GM19043 (cell line): ENCODE measurements around the gene ATN1.
A peak's percentile ranks its signal among the peaks of the same experiment; 100 is the strongest.
"Not testable (repeated sequence)": the region's sequence is repeated elsewhere in the genome, so short reads cannot be mapped to it uniquely, and the experiment has no call there.

Experiments
- ATAC-seq: cut with Tn5 transposase; IDR thresholded peaks from one replicate; pipeline ENCODE4 v1.9.1; 2021; ENCODE audit warnings: low read depth; ENCODE audit not compliant: unreplicated experiment

Gene ATN1

DNA sequence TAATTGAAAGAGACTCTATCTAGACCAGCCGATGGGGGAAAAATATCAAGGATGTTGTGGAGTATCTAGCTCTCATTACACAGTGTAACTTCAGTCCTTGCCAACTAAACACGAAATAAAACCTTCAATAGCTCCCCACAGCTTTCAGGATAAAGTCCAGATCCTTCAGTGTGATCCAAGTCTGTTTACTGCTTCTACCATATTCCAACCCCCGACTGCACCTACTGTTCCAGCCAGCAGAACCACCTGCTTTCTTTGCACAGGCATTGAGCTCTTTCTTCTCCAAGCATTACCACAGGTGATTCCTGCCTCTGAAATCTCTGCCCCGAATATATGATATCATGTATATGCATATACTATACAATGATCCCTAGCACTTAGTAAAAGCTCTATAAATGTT is 25.3 kb upstream of the ATN1 start:
- ATAC-seq, result no peak

DNA sequence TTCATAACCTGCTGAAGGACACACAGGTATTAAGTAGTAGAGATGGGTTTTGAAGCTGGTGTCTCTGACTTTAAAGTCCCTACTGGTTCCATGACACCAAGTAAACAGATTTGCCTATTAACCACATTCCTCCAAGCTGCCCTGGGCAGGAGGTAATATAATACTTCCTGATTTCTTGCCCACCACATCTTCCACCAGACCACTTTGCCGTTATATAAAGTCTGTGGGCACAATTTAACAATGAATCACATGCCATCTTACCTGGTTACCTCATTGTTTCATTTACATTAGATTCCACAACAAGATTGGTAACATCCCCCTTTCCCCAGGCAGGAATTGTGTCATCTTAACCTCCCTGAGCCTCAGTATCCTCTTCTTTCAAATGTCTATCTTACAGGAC is 24.0 kb upstream of the ATN1 start:
- ATAC-seq, result no peak

DNA sequence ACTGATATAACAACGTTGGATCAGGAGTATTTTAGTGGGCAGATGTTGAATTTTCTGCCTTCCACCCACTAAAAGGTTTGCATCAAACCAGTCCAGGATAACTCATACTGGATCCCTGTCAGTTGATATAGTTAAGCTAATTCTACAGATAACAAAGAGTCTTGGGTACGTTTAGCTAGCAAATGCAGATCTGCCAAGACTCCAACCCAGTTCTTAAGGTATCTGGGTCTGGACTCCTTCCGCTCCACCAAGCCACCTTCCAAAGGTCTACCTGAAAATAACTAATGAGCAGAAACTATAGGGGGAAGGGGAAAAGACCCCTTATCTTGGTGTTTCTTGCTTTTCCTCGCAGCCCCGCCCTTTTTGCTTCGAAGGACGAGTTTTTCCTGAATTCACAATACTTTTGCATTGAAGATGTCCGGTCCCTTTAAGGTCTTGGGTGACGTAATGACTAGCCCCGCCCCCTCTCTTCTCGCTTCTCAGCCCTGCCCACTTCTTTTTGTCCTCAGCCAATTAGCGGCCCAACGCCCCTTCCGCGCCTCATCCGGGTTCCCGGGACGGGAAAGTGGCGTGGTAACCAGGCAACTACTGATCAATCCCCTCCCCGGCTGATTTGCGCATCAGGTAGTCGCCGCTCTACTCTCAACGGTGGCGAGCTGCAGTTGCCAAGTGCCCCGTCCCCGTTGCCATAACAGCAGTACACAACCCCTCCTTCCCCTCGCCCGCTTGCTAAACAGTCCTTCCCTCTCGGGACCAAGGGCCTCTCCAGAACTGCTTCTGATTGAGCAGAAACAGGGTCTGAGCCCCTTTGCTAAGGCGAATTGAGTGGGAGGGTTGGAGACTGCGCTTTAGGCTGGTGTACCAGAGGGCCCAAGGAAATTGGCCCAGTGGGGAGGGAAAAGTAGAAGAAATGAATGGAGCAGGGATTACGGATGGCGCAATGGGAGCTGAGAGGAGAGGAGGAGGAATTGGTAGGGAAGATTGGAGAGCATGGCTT is 23.2 kb upstream of the ATN1 start, which contains the start of gene LRRC23:
Gene LRRC23 (plus strand): TSS at position 543 of the 997 bp plus-strand sequence. CDS start 812 bp downstream, outside the sequence.
- peak; percentile 93 for ATAC-seq

DNA sequence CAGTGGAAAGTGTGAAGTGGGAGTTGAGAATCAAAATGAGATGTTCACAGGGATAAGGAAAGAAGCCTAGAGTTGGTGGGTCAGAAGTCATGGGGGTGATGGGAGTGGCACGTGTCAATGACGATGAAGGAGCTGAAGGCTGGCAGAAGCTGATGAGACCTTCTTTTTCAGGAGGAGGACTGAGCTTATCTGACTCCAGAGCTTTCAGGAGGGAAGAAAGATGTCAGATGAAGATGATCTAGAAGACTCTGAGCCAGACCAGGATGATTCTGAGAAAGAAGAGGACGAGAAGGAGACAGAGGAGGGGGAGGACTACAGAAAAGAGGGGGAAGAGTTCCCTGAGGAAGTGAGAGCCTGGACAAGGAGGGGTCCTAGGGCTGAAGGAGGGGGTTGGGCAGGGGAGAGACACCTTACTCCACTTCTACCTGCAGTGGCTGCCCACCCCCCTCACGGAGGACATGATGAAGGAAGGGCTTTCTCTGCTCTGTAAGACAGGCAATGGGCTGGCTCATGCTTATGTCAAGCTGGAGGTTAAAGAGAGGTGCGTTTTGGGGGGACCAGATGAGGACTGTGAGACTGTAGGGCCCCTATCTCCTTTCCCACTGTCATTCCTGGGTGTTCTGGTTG is 22.2 kb upstream of the ATN1 start:
- no peak for ATAC-seq

DNA sequence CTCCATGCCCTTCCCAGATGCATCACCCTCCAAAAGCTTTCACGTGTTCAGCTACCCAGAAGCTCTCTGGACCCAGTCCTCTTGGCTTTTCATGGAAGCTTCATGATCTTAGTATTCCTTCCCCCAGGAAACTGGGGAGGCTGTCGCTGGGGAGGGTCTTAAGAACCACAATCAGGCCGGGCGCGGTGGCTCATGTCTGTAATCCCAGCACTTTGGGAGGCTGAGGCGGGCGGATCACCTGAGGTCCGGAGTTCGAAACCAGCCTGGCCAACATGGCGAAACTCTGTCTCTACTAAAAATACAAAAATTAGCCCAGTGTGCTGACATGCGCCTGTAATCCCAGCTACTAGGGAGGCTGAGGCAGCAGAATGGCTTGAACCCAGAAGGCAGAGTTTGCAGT is 19.6 kb upstream of the ATN1 start:
- ATAC-seq, result not testable (repeated sequence)

DNA sequence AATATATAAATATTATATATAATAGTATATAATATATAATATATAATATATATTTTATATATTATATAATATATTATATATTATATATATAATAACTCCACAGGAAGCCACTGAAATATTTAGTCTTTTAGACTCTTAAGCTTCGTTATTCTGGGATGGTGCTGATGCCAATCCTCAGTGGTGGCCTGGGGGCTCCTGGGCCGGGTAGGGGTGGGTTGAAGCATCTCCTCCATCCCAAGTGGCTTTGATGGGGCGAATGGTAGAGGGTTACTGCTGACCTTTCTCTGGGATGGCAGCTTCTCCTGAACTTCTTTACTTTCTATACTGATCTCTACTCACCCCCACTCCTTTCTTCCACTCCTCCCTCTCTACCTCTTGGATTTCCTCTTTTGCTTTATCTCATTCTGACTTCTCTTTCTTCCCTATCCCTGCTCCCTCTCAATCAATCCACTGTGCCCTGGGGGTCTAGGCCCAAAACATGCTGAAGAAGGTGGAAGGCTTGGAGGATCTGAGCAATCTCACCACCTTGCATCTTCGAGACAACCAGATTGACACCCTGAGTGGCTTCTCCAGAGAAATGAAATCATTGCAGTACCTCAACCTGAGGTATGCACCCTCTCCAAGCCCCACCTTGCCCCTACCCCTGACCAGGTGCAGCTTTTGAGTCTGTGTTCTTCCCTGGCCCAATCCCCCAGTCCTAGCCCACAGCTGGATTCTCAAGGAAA is 18.2 kb upstream of the ATN1 start:
- no peak for ATAC-seq

DNA sequence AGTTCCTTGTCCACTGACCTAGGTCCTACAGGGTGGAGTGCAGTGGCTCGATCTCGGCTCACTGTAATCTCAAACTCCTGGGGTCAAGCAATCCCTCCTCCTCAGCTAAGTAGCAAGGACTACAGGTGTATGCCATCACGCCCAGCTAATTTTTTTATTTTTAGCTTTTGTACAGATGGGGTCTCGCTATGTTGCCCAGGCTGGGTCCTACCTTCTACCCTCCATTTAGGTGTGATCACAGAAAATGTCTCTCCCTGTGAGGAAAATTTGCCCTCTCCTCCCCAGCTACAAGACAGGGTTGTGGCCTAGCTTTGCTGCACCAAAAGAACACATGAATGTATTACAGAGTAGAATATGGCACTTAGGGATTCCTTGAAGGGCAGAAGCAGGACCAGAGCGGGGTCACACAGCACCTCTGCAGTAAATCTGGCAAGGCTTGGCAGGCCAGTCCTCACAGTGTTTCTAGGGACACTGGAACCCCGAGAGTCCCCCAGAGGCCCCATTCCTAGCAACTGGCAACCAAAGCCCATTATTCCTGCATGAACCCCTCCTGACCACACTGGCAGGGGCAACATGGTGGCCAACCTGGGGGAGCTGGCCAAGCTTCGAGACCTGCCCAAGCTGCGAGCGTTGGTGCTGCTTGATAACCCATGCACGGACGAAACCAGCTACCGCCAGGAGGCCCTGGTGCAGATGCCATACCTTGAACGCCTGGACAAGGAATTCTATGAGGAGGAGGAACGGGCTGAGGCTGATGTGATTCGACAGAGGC is 15.4 kb upstream of the ATN1 start:
- no peak for ATAC-seq

DNA sequence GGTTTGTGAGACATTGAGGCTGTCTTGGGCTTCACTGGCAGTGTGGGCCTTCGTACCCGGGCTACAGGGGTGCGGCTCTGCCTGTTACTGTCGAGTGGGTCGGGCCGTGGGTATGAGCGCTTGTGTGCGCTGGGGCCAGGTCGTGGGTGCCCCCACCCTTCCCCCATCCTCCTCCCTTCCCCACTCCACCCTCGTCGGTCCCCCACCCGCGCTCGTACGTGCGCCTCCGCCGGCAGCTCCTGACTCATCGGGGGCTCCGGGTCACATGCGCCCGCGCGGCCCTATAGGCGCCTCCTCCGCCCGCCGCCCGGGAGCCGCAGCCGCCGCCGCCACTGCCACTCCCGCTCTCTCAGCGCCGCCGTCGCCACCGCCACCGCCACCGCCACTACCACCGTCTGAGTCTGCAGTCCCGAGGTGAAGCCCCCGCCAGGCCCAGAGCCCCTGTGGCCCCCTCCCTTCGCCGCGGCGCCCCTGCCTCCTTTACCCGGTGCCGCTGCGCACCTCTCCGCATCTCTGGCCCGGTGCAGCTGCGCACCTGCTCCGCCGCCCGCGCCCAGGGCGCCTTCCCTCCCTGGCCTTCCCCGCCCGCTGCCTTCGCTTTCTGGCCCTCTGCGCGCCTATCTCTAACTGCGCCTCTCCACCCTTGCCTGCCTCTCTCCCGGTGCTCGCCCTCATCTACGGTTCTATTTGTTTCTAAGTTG is 13.4 kb upstream of the ATN1 start, which contains the start of gene ENO2:
Gene ENO2 (plus strand): TSS at position 335 of the 701 bp plus-strand sequence. CDS start 1,253 bp downstream, outside the sequence.
- ATAC-seq, result no peak

DNA sequence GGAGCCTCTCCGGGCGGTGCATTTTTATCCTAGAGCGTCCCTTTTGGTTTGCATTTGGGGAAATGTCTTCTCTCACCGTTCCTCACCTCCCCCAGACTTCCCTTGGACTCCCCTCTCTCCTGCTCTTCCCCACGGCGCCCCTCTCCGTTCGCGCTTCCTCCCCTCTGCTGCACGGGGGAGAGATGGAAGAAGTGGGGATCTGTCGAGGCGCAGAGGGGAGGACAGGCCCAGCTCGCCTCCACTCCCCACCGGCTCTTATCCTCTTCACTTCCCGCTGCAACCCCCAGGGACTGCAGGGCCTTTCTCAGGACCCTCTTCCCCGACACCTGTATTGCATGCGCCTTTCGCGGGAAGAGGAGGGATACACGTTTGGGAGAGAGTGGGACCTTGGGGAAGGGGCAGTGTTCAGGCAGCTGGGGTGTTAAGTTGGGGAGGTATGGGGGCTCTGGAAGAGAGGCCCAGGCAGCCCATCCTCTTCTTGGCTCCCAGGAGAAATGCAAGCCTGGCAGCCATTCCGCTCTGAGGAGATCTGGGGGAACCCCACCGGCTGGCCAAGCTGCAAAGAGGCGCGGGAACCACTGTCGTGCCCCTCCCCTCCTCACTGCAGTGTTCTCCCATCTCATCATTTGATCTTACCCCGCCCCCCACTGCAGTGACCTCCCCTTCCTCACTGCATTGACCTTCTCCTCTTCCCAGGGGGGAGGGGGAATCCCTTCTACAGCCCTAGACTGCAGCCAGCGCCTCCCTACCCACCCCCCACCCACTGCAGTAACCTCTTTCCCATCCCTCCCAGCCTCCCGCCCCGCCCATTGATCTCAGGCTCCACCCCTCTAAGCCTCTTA is 12.6 kb upstream of the ATN1 start:
- no peak for ATAC-seq

DNA sequence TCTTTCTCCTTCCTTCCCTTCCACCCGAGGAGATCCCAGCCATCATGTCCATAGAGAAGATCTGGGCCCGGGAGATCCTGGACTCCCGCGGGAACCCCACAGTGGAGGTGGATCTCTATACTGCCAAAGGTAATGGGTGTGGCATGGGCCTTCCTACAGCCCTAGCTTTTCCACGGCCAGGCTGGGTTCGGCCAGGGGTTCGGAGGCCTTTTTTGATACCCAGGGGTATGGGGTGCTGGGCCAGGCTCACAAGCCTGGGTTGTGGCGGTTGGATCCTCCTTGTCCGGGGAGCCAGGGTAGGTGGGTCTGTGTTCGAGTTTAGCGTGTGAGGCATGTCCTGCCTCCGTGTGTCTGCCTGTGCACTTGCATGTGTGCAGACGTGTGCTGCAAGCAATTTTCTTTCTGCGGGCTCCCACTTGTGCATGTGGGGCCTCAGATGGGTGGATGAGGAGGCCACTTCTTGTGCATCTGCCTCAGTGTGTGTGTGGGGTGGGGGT is 11.9 kb upstream of the ATN1 start:
- ATAC-seq, result no peak

DNA sequence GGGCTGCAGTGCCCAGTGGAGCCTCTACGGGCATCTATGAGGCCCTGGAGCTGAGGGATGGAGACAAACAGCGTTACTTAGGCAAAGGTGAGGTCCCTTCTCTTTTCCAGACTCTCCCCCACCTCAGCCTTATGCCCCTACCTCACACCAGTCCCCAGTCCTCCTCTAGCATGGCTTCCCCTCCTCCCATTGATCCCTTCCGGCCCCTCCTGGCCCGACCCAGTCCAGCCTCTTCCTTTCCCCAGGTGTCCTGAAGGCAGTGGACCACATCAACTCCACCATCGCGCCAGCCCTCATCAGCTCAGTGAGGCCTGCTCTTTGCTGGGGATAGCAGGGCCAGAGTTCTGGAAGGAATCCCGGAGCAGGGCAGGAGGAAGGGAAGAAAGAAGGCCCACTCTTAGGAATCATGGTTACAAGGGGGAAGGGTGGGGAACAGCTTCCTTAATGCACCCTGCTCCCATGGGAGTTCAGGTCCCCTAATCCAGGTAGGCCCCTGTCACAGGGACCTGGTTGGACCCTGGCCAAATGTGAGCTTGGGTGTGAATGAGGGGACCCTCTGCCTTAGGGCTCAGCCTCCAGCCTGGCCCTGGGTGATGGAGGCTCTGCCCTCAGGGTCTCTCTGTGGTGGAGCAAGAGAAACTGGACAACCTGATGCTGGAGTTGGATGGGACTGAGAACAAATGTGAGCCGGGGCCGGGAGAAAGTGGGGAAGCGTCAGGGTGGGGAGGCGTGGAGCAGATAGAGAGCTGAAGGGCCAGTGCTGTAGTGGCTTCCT is 11.1 kb upstream of the ATN1 start:
- ATAC-seq, result no peak

DNA sequence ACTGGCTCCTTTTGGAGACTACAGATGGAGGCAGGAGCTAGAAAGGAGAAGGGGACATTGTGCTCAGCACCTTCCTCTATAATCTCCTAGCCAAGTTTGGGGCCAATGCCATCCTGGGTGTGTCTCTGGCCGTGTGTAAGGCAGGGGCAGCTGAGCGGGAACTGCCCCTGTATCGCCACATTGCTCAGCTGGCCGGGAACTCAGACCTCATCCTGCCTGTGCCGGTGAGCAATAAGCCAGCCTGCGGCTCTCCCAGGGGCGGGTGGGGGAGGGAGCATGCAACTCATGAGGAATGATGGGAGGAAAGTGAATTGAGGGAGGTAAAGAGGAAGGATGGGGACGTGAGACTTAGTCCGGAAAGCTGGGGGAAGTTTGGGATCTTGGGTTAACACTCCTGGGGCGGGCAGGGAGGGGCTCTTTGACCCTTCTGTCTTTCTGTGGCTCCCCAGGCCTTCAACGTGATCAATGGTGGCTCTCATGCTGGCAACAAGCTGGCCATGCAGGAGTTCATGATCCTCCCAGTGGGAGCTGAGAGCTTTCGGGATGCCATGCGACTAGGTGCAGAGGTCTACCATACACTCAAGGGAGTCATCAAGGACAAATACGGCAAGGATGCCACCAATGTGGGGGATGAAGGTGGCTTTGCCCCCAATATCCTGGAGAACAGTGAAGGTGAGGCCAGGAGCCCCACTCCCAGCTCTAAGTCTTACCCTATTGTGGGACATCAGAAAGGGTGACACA is 10.1 kb upstream of the ATN1 start:
- no peak for ATAC-seq

DNA sequence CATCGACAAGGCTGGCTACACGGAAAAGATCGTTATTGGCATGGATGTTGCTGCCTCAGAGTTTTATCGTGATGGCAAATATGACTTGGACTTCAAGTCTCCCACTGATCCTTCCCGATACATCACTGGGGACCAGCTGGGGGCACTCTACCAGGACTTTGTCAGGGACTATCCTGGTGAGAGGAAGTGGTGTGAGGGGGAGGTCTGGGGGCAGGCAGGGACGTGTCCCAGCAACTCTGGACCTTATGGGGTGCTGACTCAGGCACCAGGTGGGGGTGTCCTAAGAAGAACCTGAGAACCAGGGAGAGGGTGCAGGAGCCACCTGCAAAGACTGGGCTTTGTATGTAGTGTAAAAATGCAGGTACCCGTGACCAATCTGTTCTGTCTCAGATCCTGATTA is 8.2 kb upstream of the ATN1 start:
- ATAC-seq, result no peak

DNA sequence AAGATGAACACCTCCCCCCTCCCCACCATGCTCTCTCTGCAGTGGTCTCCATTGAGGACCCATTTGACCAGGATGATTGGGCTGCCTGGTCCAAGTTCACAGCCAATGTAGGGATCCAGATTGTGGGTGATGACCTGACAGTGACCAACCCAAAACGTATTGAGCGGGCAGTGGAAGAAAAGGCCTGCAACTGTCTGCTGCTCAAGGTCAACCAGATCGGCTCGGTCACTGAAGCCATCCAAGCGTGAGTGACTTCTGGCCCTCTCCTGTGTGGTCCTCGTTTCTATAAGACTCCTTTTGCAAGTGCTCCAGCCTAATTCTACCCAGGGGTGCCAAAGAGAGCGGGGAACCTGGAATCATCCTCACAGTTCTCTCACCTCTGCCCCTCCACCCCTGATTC is 6.2 kb upstream of the ATN1 start:
- ATAC-seq, result no peak

DNA sequence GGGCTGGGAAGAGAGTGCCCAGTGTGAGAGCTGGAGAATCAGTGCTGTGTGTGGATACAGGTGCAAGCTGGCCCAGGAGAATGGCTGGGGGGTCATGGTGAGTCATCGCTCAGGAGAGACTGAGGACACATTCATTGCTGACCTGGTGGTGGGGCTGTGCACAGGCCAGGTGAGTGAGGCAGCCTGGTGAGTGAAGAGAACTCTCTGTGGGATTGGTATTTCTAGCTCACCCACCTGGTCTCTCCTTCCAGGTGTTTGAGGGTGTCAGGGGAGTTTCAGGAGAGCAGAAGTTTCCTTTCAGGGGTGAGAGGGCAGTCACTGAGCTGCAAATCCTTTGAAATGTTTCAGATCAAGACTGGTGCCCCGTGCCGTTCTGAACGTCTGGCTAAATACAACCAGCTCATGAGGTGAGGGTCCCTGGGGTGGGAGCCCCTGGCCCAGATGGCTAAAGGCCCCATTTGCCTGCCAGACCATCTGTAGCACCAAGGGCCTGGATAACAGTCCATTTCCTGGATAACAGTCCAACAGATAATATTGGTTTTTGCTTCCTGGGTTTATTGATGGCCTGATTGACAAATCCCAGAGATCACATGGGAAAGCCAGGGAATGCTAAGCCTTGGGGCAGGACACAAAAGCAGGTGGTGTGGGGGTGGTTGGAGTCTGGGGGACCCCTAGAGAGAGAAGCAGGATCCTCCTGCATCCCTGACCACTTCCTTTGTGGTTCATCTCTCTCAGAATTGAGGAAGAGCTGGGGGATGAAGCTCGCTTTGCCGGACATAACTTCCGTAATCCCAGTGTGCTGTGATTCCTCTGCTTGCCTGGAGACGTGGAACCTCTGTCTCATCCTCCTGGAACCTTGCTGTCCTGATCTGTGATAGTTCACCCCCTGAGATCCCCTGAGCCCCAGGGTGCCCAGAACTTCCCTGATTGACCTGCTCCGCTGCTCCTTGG is 5.5 kb upstream of the ATN1 start:
- ATAC-seq, result no peak
